Neural progenitor cell (in vitro differentiated cells): ENCODE measurements around the gene SYF2. TPM values are rescaled to one million over a fixed set of nuclear protein-coding genes. Genes with fewer than 3 reads are reported as not detected.

ENCODE experiments used
- DNase-seq: peaks from one replicate; pipeline ENCODE4 v3.0.0-alpha.2; 2016; ENCODE audit warnings: low spot score
- H2AFZ ChIP-seq: fragments of 200-600 bp; sonication (generic); replicated peaks from 2 replicates; pipeline ENCODE4 v1.6.1; 2016; ENCODE audit warnings: antibody characterized with exemption
- H3F3A ChIP-seq: fragments of 200-600 bp; sonication (generic); 2 replicates; pipeline ENCODE4 v1.6.1; 2016; ENCODE audit warnings: antibody characterized with exemption, low read depth
- H3K27ac ChIP-seq: fragments of 200-600 bp; sonication (generic); 2 replicates; pipeline ENCODE4 v1.5.1; 2016; ENCODE audit warnings: mild to moderate bottlenecking
- H3K27me3 ChIP-seq: fragments of 200-600 bp; sonication (generic); 2 replicates; pipeline ENCODE4 v1.6.1; 2016; ENCODE audit warnings: mild to moderate bottlenecking, moderate library complexity
- H3K36me3 ChIP-seq: fragments of 200-600 bp; sonication (generic); 2 replicates; pipeline ENCODE4 v1.5.1; 2016
- H3K4me1 ChIP-seq: fragments of 200-600 bp; sonication (generic); 2 replicates; pipeline ENCODE4 v1.6.1; 2016; ENCODE audit warnings: mixed run types
- H3K4me2 ChIP-seq: fragments of 200-600 bp; sonication (generic); 2 replicates; pipeline ENCODE4 v1.6.1; 2016
- H3K4me3 ChIP-seq: fragments of 200-600 bp; sonication (generic); 2 replicates; pipeline ENCODE4 v1.5.1; 2016
- H3K79me2 ChIP-seq: fragments of 200-600 bp; sonication (generic); 2 replicates; pipeline ENCODE4 v1.6.1; 2016; ENCODE audit warnings: low read depth
- H3K9ac ChIP-seq: fragments of 200-600 bp; sonication (generic); 2 replicates; pipeline ENCODE4 v1.6.1; 2016
- H3K9me3 ChIP-seq: fragments of 200-600 bp; sonication (generic); 2 replicates; pipeline ENCODE4 v1.5.1; 2016; ENCODE audit warnings: low read depth
- H4K20me1 ChIP-seq: fragments of 200-600 bp; sonication (generic); 2 replicates; pipeline ENCODE4 v1.6.1; 2016; ENCODE audit warnings: low read depth
- H3K27ac Mint-ChIP-seq: 3 replicates; pipeline ENCODE4 v1.8.0; 2021; ENCODE audit warnings: mixed read lengths
- H3K27me3 Mint-ChIP-seq: 2 replicates; pipeline ENCODE4 v1.8.0; 2022; ENCODE audit warnings: low read depth, mild to moderate bottlenecking, inconsistent platforms, moderate library complexity, mixed read lengths; ENCODE audit not compliant: insufficient read depth
- H3K36me3 Mint-ChIP-seq: 3 replicates; pipeline ENCODE4 v1.8.0; 2021; ENCODE audit warnings: mixed read lengths
- H3K4me1 Mint-ChIP-seq: 3 replicates; pipeline ENCODE4 v1.8.0; 2021; ENCODE audit warnings: mixed read lengths
- H3K4me3 Mint-ChIP-seq: 3 replicates; pipeline ENCODE4 v1.8.0; 2021; ENCODE audit warnings: mild to moderate bottlenecking, moderate library complexity, mixed read lengths
- H3K9me3 Mint-ChIP-seq: 3 replicates; pipeline ENCODE4 v1.8.0; 2020; ENCODE audit warnings: mixed read lengths
- EZH2 ChIP-seq: fragments of 200-600 bp; sonication (generic); IDR thresholded peaks from 2 replicates; pipeline ENCODE4 v1.6.1; 2017; ENCODE audit warnings: antibody characterized with exemption, mild to moderate bottlenecking, moderate library complexity
- EZH2phosphoT487 ChIP-seq: fragments of 200-600 bp; sonication (generic); IDR thresholded peaks from 2 replicates; pipeline ENCODE4 v1.6.1; 2017; ENCODE audit warnings: antibody characterized with exemption
- total RNA-seq: library from RNA; depleted of rRNA; stranded (reverse); fragments of >200 nt; gene quantifications from 2 replicates; pipeline ENCODE4 v1.2.3, GENCODE V29; 2015; ENCODE audit warnings: low replicate concordance
- TF ChIP-seq, protein P1 (sequence below): fragments of 200-600 bp; sonication (generic); IDR thresholded peaks from 2 replicates; pipeline ENCODE4 v1.5.1; 2017; ENCODE audit warnings: antibody characterized with exemption, mild to moderate bottlenecking

SYF2 gene
- total RNA-seq, 1 donor from 2014 or later = 114 TPM

DNA sequence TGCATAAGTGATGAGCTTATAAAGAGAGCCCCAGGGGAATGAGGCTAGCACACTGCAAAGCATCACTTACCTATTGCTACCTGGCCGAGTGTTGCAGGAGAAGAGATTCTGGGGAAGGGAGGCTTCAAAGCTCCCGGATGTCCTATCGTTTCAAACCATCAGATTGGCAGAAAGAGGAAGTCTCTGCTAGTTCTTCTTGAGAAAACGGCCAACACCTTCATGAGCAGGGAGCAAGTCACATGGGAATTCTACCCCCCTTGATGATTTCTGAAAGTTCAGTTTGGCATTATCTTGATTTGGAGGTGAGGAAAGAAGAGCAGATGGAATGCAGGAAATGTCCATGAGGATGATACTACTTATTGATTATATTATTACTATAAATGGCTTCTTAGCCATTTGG lies 16.2 kb downstream of the SYF2 start:
- Histone ChIP-seq H3K27ac (no peak overlapping the region), H4K20me1 (no peaks in the 10 kb centered on the region), H3K9ac (no peak overlapping the region), H3F3A (no peaks in the 10 kb centered on the region), H3K79me2 (no peaks in the 10 kb centered on the region), H3K36me3 (no peaks in the 10 kb centered on the region), H3K4me2 (no peak overlapping the region), H3K9me3 (no peaks in the 10 kb centered on the region), H3K4me3 (no peak overlapping the region), H3K27me3 (no peaks in the 10 kb centered on the region), H2AFZ (no peak overlapping the region), H3K4me1 (no peaks in the 10 kb centered on the region)
- H3K4me3 Mint-ChIP-seq = no peak overlapping the region
- no peaks in the 10 kb centered on the region for H3K9me3 Mint-ChIP-seq
- DNase-seq = no peak
- no peaks in the 10 kb centered on the region for H3K4me1 Mint-ChIP-seq
- TF ChIP-seq EZH2phosphoT487 = no peak
- no peak for TF ChIP-seq EZH2
- TF ChIP-seq, protein P1, sequence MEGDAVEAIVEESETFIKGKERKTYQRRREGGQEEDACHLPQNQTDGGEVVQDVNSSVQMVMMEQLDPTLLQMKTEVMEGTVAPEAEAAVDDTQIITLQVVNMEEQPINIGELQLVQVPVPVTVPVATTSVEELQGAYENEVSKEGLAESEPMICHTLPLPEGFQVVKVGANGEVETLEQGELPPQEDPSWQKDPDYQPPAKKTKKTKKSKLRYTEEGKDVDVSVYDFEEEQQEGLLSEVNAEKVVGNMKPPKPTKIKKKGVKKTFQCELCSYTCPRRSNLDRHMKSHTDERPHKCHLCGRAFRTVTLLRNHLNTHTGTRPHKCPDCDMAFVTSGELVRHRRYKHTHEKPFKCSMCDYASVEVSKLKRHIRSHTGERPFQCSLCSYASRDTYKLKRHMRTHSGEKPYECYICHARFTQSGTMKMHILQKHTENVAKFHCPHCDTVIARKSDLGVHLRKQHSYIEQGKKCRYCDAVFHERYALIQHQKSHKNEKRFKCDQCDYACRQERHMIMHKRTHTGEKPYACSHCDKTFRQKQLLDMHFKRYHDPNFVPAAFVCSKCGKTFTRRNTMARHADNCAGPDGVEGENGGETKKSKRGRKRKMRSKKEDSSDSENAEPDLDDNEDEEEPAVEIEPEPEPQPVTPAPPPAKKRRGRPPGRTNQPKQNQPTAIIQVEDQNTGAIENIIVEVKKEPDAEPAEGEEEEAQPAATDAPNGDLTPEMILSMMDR = no peak
- peaks cover 7% of the 10 kb centered on the region for H3K36me3 Mint-ChIP-seq
- H3K27ac Mint-ChIP-seq = no peak overlapping the region
- H3K27me3 Mint-ChIP-seq = peaks cover 6% of the 10 kb centered on the region

DNA sequence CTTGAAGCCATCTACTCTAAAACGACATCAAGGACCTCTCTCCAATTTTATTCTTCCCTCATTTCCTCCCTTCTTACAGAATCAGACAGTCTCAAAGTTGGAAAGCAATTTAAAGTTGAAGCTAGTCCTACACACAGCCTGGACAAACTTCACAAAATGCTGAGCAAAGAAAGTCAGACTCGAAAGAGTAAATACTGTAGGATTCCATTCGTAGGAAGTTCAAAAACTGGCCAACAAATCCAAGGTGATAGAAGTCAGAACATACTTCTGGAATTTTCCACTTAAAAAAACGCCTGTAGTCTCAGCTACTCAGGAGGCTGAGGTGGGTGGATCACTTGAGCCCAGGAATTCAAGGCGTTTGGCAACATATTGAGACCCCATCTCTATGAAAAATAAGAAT lies 19.6 kb downstream of the SYF2 start:
- H3K4me3 Mint-ChIP-seq = no peak overlapping the region
- H3K4me1 Mint-ChIP-seq = no peaks in the 10 kb centered on the region
- Histone ChIP-seq H3K9ac (no peak overlapping the region), H3K4me2 (no peak overlapping the region), H4K20me1 (no peaks in the 10 kb centered on the region), H3K27me3 (no peaks in the 10 kb centered on the region), H3K4me3 (no peak overlapping the region), H3K27ac (no peak overlapping the region), H3F3A (no peaks in the 10 kb centered on the region), H3K4me1 (peaks cover 6% of the 10 kb centered on the region), H3K9me3 (no peaks in the 10 kb centered on the region), H3K79me2 (no peaks in the 10 kb centered on the region), H3K36me3 (no peaks in the 10 kb centered on the region), H2AFZ (no peak overlapping the region)
- peaks cover 4% of the 10 kb centered on the region for H3K27me3 Mint-ChIP-seq
- DNase-seq = no peak
- no peak overlapping the region for H3K27ac Mint-ChIP-seq
- H3K36me3 Mint-ChIP-seq = no peaks in the 10 kb centered on the region
- TF ChIP-seq, protein P1 = no peak
- TF ChIP-seq EZH2phosphoT487 (no peak), EZH2 (no peak)
- no peaks in the 10 kb centered on the region for H3K9me3 Mint-ChIP-seq

DNA sequence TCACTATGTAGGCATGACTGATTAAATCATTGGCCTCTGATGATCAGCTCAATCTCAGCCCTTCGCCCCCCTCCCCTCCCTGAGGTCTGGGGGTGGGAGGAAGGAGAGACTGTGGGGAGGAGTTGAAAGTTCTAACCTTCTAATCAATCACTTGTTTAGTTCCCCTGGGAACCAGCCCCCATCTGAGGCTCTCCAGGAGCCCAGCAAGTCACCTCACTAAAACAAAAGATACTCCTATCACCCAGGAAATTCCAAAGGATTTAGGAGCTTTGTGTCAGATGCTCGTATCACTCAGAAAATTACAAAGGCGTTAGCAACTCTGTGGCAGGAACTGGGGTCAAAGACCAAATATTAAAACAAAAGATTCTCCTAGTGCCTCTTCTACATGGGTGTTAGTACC lies 21.6 kb downstream of the SYF2 start:
- no peaks in the 10 kb centered on the region for H3K36me3 Mint-ChIP-seq
- no peak overlapping the region for H3K27ac Mint-ChIP-seq
- no peaks in the 10 kb centered on the region for H3K4me1 Mint-ChIP-seq
- H3K9me3 Mint-ChIP-seq = no peaks in the 10 kb centered on the region
- no peak overlapping the region for H2AFZ ChIP-seq
- peaks cover 6% of the 10 kb centered on the region for H3K4me1 ChIP-seq
- H3K4me3 ChIP-seq = no peak overlapping the region
- no peaks in the 10 kb centered on the region for H3K36me3 ChIP-seq
- H3K9me3 ChIP-seq = no peaks in the 10 kb centered on the region
- no peak overlapping the region for H3K4me2 ChIP-seq
- H3K27ac ChIP-seq = no peak overlapping the region
- H3K27me3 ChIP-seq = no peaks in the 10 kb centered on the region
- peaks cover 4% of the 10 kb centered on the region for H3K27me3 Mint-ChIP-seq
- no peaks in the 10 kb centered on the region for H4K20me1 ChIP-seq
- no peaks in the 10 kb centered on the region for H3K79me2 ChIP-seq
- H3K9ac ChIP-seq = no peak overlapping the region
- no peaks in the 10 kb centered on the region for H3F3A ChIP-seq
- TF ChIP-seq, protein P1 = no peak
- TF ChIP-seq EZH2phosphoT487 = no peak
- TF ChIP-seq EZH2 = no peak
- H3K4me3 Mint-ChIP-seq = no peak overlapping the region
- no peak for DNase-seq

DNA sequence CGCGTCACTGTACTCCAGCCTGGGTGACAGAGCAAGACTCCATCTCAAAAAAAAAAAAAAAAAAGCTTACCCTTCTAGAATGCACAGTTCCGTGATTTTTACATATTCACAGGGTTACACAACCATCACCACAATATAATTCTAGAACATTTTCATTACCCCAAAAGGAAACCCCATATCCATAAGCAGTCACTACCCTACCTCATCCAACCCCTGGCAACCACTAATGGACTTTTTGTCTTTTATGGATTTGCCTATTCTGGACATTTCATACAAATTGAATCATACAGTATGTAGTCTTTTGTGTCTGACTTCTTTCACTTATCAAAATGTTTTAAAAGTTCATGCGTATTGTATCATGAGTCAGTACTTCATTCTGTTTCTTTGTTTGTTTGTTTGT lies 22.8 kb downstream of the SYF2 start:
- Mint-ChIP-seq H3K36me3 (no peaks in the 10 kb centered on the region), H3K27me3 (peaks cover 2% of the 10 kb centered on the region)
- no peak overlapping the region for H3K27ac ChIP-seq

More for the DNA sequence above, 22.8 kb downstream of the SYF2 start:
- DNase-seq = no peak
- no peaks in the 10 kb centered on the region for H3K4me1 Mint-ChIP-seq
- no peaks in the 10 kb centered on the region for H3K36me3 ChIP-seq
- TF ChIP-seq, protein P1 = no peak
- TF ChIP-seq EZH2phosphoT487 (no peak), EZH2 (no peak)
- H3K4me3 ChIP-seq = no peak overlapping the region
- H3F3A ChIP-seq = no peaks in the 10 kb centered on the region
- no peaks in the 10 kb centered on the region for H3K9me3 Mint-ChIP-seq
- H3K4me1 ChIP-seq = peaks cover 6% of the 10 kb centered on the region
- H3K27me3 ChIP-seq = no peaks in the 10 kb centered on the region
- H3K4me2 ChIP-seq = no peak overlapping the region
- H4K20me1 ChIP-seq = no peaks in the 10 kb centered on the region
- H3K9ac ChIP-seq = no peak overlapping the region
- no peaks in the 10 kb centered on the region for H3K9me3 ChIP-seq
- no peak overlapping the region for H3K4me3 Mint-ChIP-seq
- H2AFZ ChIP-seq = no peak overlapping the region
- H3K79me2 ChIP-seq = no peaks in the 10 kb centered on the region
- H3K27ac Mint-ChIP-seq = no peak overlapping the region
